Neutrophil (primary cell): ENCODE data around the gene DLX2.
A peak's percentile ranks its signal among the peaks of the same experiment; 100 is the strongest.

Source experiments
- H3K27ac ChIP-seq: fragments of 200-600 bp; sonication (generic); 2 replicates; pipeline ENCODE4 v1.5.1; 2016; ENCODE audit warnings: mild to moderate bottlenecking, moderate library complexity
- H3K27me3 ChIP-seq: fragments of 200-600 bp; sonication (generic); 2 replicates; pipeline ENCODE4 v1.6.0; 2016; ENCODE audit warnings: mild to moderate bottlenecking
- H3K36me3 ChIP-seq: fragments of 200-600 bp; sonication (generic); 2 replicates; pipeline ENCODE4 v1.5.1; 2017
- H3K4me1 ChIP-seq, 2 experiments: fragments of 200-600 bp in 1 of 2; sonication (generic) in 1 of 2; 1 replicate in 1 of 2; 2 replicates in 1 of 2; pipeline versions ENCODE4 v1.5.1 to v1.6.1; 2013 to 2016; ENCODE audit warnings: low read depth in 1 of 2, low read length in 1 of 2, mild to moderate bottlenecking in 1 of 2, moderate library complexity in 1 of 2; ENCODE audit not compliant: control insufficient read depth in 1 of 2, insufficient read depth in 1 of 2
- H3K4me3 ChIP-seq, 2 experiments: fragments of 200-600 bp in 1 of 2; sonication (generic) in 1 of 2; 1 replicate in 1 of 2; 2 replicates in 1 of 2; pipeline ENCODE4 v1.5.1; 2013 to 2016; ENCODE audit warnings: low read depth in 1 of 2, low read length in 1 of 2, mild to moderate bottlenecking in 1 of 2, moderate library complexity in 1 of 2
- H3K9me3 ChIP-seq: fragments of 200-600 bp; sonication (generic); 2 replicates; pipeline ENCODE4 v1.5.1; 2016
- CTCF ChIP-seq: fragments of 200-600 bp; sonication (generic); IDR thresholded peaks from 2 replicates; pipeline ENCODE4 v1.5.1; 2016; ENCODE audit warnings: antibody characterized with exemption

DLX2 gene

GRCh38 chr2:172087780-172088244 lies 14.9 kb downstream of the DLX2 start:
- no peak for TF ChIP-seq CTCF
- Histone ChIP-seq H3K27me3 (peaks cover 100% of the 10 kb centered on the region), H3K36me3 (no peaks in the 10 kb centered on the region), H3K4me1 (peaks cover 50 to 71% of the 10 kb centered on the region in 2 experiments), H3K27ac (no peak overlapping the region), H3K4me3 (no peak overlapping the region), H3K9me3 (no peaks in the 10 kb centered on the region)

- Histone ChIP-seq H3K36me3 (no peaks in the 10 kb centered on the region), H3K27me3 (peaks cover 100% of the 10 kb centered on the region), H3K27ac (no peak overlapping the region), H3K4me1 (peaks cover 53 to 75% of the 10 kb centered on the region in 2 experiments), H3K9me3 (no peaks in the 10 kb centered on the region), H3K4me3 (peak overlapping the region in 1 of 2 experiments; percentile 75)
- no peak for TF ChIP-seq CTCF
Observed at GRCh38 chr2:172087207-172087779, 15.4 kb downstream of the DLX2 start.

GRCh38 chr2:172086241-172087206 lies 16.2 kb downstream of the DLX2 start:
- Histone ChIP-seq H3K27ac (no peak overlapping the region), H3K27me3 (peaks cover 100% of the 10 kb centered on the region), H3K9me3 (no peaks in the 10 kb centered on the region), H3K4me1 (peaks cover 53 to 77% of the 10 kb centered on the region in 2 experiments), H3K4me3 (peak overlapping the region; percentile 57 to 75), H3K36me3 (no peaks in the 10 kb centered on the region)
- TF ChIP-seq CTCF = no peak

GRCh38 chr2:172085460-172086159 lies 17.1 kb downstream of the DLX2 start, which contains the start of gene DLX1:
Gene DLX1, plus strand, starts transcription at chr2:172085507. Its CDS starts 171 bp downstream, at chr2:172085678.
- Histone ChIP-seq H3K4me3 (peak within 1 kb of the TSS; percentile 57 to 75), H3K27ac (no peak within 1 kb of the TSS), H3K27me3 (peaks cover 100% of the 10 kb centered on the region), H3K4me1 (peaks cover 60 to 81% of the 10 kb centered on the region in 2 experiments), H3K9me3 (no peaks in the 10 kb centered on the region), H3K36me3 (no peaks in the 10 kb centered on the region)
- no peak for TF ChIP-seq CTCF
